Endothelial cell of umbilical vein (primary cell): ENCODE measurements around the gene AKAP8L. TPM values are rescaled to one million over a fixed set of nuclear protein-coding genes. Genes with fewer than 3 reads are reported as not detected.

Experiments
- BruUV-seq: library from RNA; stranded (reverse); fragments of 400-500 nt; replicated peaks from 2 replicates; lab custom pipeline; 2021; lab: Mats Ljungman, UMichigan
- CTCF ChIA-PET: fragments of 300-600, 350-600 bp; sonication (Branson Sonifier 250); formaldehyde crosslinking; loops from one replicate; lab custom pipeline; 2021; ENCODE audit warnings: antibody characterized with exemption, inconsistent platforms; lab: Charles Lee
- POLR2A ChIA-PET: fragments of 300-600, 350-600 bp; sonication (Branson Sonifier 250); formaldehyde crosslinking; loops from one replicate; lab custom pipeline; 2021; ENCODE audit warnings: antibody characterized with exemption, inconsistent platforms; lab: Charles Lee
- DNase-seq: peaks from one replicate; pipeline ENCODE4 v3.0.0-alpha.2; 2011; ENCODE audit warnings: low read depth, low spot score
- FAIRE-seq: peaks from 2 replicates; lab custom pipeline; 2011; peaks lifted over from hg19 to GRCh38; lab: Jason Lieb, UNC
- H2AFZ ChIP-seq: 2 replicates; pipeline ENCODE4 v1.6.0; 2012; ENCODE audit warnings: low read depth, low read length, control low read depth, inconsistent platforms
- H3K27ac ChIP-seq: 2 replicates; pipeline ENCODE4 v1.5.1; 2011; ENCODE audit warnings: low read depth, mild to moderate bottlenecking, control low read depth, low read length, moderate library complexity; ENCODE audit not compliant: insufficient read depth
- H3K27me3 ChIP-seq, 2 experiments: 2 replicates each; pipeline versions ENCODE4 v1.6.0 to v1.6.1; 2011; ENCODE audit warnings: low read length in 2 of 2, mixed read lengths in 1 of 2; ENCODE audit not compliant: control insufficient read depth in 2 of 2, insufficient read depth in 2 of 2
- H3K36me3 ChIP-seq, 2 experiments: 2 replicates in 1 of 2; 3 replicates in 1 of 2; pipeline ENCODE4 v1.5.1; 2011; ENCODE audit warnings: low read length in 2 of 2, mild to moderate bottlenecking in 1 of 2, moderate library complexity in 1 of 2; ENCODE audit not compliant: control insufficient read depth in 2 of 2, insufficient read depth in 2 of 2; ENCODE audit errors: extremely low read depth in 1 of 2
- H3K4me1 ChIP-seq: 3 replicates; pipeline ENCODE4 v1.5.1; 2011; ENCODE audit warnings: mild to moderate bottlenecking, low read length; ENCODE audit not compliant: control insufficient read depth, insufficient read depth; ENCODE audit errors: extremely low read depth
- H3K4me2 ChIP-seq: 2 replicates; pipeline ENCODE4 v1.6.1; 2011; ENCODE audit warnings: low read length, control low read depth, mixed read lengths; ENCODE audit not compliant: insufficient read depth
- H3K4me3 ChIP-seq, 3 experiments: fragments of 200-600 bp in 1 of 3; sonication (generic), shearing (Covaris generic) in 1 of 3; replicated peaks in 1 of 3; 2 replicates each; pipeline ENCODE4 v1.5.1; 2011 to 2016; ENCODE audit warnings: control low read depth in 3 of 3, low read length in 3 of 3, mild to moderate bottlenecking in 2 of 3, inconsistent platforms in 1 of 3, low read depth in 1 of 3, moderate library complexity in 1 of 3; ENCODE audit not compliant: insufficient read depth in 1 of 3
- H3K79me2 ChIP-seq: 2 replicates; pipeline ENCODE4 v1.6.0; 2012; ENCODE audit warnings: low read length, inconsistent platforms; ENCODE audit not compliant: control insufficient read depth, insufficient read depth
- H3K9ac ChIP-seq: replicated peaks from 2 replicates; pipeline ENCODE3; 2011; ENCODE audit warnings: low read length, control low read depth; ENCODE audit not compliant: insufficient read depth; ENCODE audit errors: extremely low read depth
- H3K9me1 ChIP-seq: replicated peaks from 3 replicates; pipeline ENCODE4 v1.6.0; 2011; ENCODE audit warnings: mild to moderate bottlenecking, low read length; ENCODE audit not compliant: control insufficient read depth, insufficient read depth; ENCODE audit errors: extremely low read depth
- H3K9me3 ChIP-seq: replicated peaks from 2 replicates; pipeline ENCODE4 v1.5.1; 2012; ENCODE audit warnings: low read length, inconsistent platforms; ENCODE audit not compliant: control insufficient read depth, insufficient read depth
- H4K20me1 ChIP-seq: replicated peaks from 2 replicates; pipeline ENCODE3; 2011; ENCODE audit warnings: mild to moderate bottlenecking, low read length; ENCODE audit not compliant: control insufficient read depth, insufficient read depth; ENCODE audit errors: extremely low read depth
- EZH2 ChIP-seq: IDR thresholded peaks from 2 replicates; pipeline ENCODE4 v1.6.1; 2012; ENCODE audit warnings: borderline replicate concordance, low read depth, mild to moderate bottlenecking, moderate library complexity, low read length, inconsistent platforms; ENCODE audit not compliant: severe bottlenecking
- FOS ChIP-seq: IDR thresholded peaks from 2 replicates; pipeline ENCODE4 v1.6.1; 2011; ENCODE audit warnings: mild to moderate bottlenecking, low read length, moderate library complexity, borderline replicate concordance; ENCODE audit not compliant: insufficient read depth
- GATA2 ChIP-seq: IDR thresholded peaks from 2 replicates; pipeline ENCODE4 v1.7.0; 2011; ENCODE audit warnings: low read depth, mild to moderate bottlenecking, moderate library complexity, mixed read lengths, low read length; ENCODE audit not compliant: insufficient read length, insufficient read depth
- JUN ChIP-seq: IDR thresholded peaks from 2 replicates; pipeline ENCODE4 v1.6.1; 2011; ENCODE audit warnings: borderline replicate concordance, low read depth; ENCODE audit not compliant: insufficient read length, insufficient read depth
- MYC ChIP-seq: IDR thresholded peaks from one replicate; pipeline ENCODE4 v1.6.1; 2011; ENCODE audit warnings: mild to moderate bottlenecking, low read depth, low read length
- POLR2A ChIP-seq: IDR thresholded peaks from 2 replicates; pipeline ENCODE4 v1.6.1; 2012; ENCODE audit warnings: low read depth, mild to moderate bottlenecking, control low read depth, low read length
- POLR2AphosphoS5 ChIP-seq: IDR thresholded peaks from 2 replicates; pipeline ENCODE4 v1.6.1; 2012; ENCODE audit warnings: low read depth, mild to moderate bottlenecking, control low read depth, low read length, moderate library complexity; ENCODE audit not compliant: insufficient read depth
- dilution Hi-C: fragments of 300-500 bp; cut with MboI; formaldehyde crosslinking; loops from one replicate; pipeline ENCODE4 v1.15.0; 2019; ENCODE audit warnings: low sequenced_read_pairs; ENCODE audit not compliant: extremely low pct_ligation_motif_present
- intact Hi-C: fragments of 100-400 bp; cut with micrococcal nuclease; formaldehyde crosslinking; loops from one replicate; pipeline ENCODE4 v1.10.0; 2022
- polyA plus RNA-seq, 4 experiments: library from polyadenylated mRNA; depleted of rRNA in 3 of 4; stranded (reverse) in 3 of 4; unstranded in 1 of 4; fragments of >200 nt; gene quantifications; 2 replicates each; pipeline versions ENCODE4 v1.2.1 to v1.2.3, GENCODE V29; 2011 to 2012; ENCODE audit warnings: missing spikeins in 1 of 4
- total RNA-seq: library from RNA; stranded (reverse); gene quantifications from 2 replicates; pipeline ENCODE4 v1.2.3, GENCODE V29; 2021
- TF ChIP-seq, protein P1 (sequence below), 2 donors: IDR thresholded peaks; 1 replicate in 1 of 2; 2 replicates in 1 of 2; pipeline ENCODE4 v1.5.1; 2011; ENCODE audit warnings: low read length in 2 of 2, mild to moderate bottlenecking in 2 of 2, moderate library complexity in 2 of 2, control low read depth in 1 of 2, inconsistent platforms in 1 of 2, low read depth in 1 of 2; ENCODE audit not compliant: insufficient read depth in 1 of 2; ENCODE audit errors: extremely low read depth in 1 of 2
- TF ChIP-seq, protein P2 (sequence below): IDR thresholded peaks from 2 replicates; pipeline ENCODE4 v1.6.1; 2011; ENCODE audit not compliant: insufficient read depth, insufficient read length

The AKAP8L gene
- total and polyA plus RNA-seq, 2 donors (not counting 3 experiments of a cell fraction or from before 2014, with no cell fraction given) = 63.9 to 99.6 TPM

DNA sequence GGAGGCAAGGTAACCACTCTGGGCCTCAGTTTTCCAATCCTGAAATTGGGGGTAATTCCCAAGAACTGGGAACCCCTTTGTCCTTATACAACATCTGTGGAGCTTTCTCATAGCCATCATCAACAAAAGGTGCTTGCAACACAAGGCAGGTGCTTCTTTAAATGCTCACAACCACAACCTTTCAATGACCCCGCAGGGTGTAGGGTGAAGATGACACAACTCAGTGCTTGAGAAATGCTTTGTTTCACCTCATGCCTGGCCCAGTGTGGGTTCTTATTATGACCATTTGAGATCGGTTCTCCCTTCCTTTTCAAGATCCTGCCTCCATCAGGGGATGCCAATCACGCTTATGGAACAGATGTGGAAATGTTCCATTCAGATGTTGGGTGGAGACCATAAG lies 22.5 kb upstream of the AKAP8L start:
- ChIA-PET POLR2A (no interaction called here), CTCF (interaction anchor here (1.3 kb wide), 1 partner anchor 114 kb away, joined by 3 read pairs; no protein-coding TSS in a partner anchor)
- no peaks in the 10 kb centered on the region for H3K36me3 ChIP-seq
- H3K9me3 ChIP-seq = no peaks in the 10 kb centered on the region
- H3K9me1 ChIP-seq = no peaks in the 10 kb centered on the region
- H2AFZ ChIP-seq = no peak overlapping the region
- no peak overlapping the region for H3K4me3 ChIP-seq
- H3K27ac ChIP-seq = no peak overlapping the region
- no peaks in the 10 kb centered on the region for H3K4me1 ChIP-seq
- H4K20me1 ChIP-seq = no peaks in the 10 kb centered on the region
- intact Hi-C loops (no loop called here), dilution Hi-C loops (no loop called here)
- H3K79me2 ChIP-seq = no peaks in the 10 kb centered on the region
- TF ChIP-seq JUN (no peak), GATA2 (no peak), POLR2A (no peak), POLR2AphosphoS5 (no peak), EZH2 (no peak), MYC (no peak), FOS (no peak)
- TF ChIP-seq, protein P1, sequence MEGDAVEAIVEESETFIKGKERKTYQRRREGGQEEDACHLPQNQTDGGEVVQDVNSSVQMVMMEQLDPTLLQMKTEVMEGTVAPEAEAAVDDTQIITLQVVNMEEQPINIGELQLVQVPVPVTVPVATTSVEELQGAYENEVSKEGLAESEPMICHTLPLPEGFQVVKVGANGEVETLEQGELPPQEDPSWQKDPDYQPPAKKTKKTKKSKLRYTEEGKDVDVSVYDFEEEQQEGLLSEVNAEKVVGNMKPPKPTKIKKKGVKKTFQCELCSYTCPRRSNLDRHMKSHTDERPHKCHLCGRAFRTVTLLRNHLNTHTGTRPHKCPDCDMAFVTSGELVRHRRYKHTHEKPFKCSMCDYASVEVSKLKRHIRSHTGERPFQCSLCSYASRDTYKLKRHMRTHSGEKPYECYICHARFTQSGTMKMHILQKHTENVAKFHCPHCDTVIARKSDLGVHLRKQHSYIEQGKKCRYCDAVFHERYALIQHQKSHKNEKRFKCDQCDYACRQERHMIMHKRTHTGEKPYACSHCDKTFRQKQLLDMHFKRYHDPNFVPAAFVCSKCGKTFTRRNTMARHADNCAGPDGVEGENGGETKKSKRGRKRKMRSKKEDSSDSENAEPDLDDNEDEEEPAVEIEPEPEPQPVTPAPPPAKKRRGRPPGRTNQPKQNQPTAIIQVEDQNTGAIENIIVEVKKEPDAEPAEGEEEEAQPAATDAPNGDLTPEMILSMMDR (IDR thresholded peaks at IDR 0.05; ENCODE audit: extremely low read depth in 1 of 2, insufficient read depth in 1 of 2, low read depth in 1 of 2, low read length in 2 of 2) = no peak
- TF ChIP-seq, protein P2, sequence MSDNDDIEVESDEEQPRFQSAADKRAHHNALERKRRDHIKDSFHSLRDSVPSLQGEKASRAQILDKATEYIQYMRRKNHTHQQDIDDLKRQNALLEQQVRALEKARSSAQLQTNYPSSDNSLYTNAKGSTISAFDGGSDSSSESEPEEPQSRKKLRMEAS = no peak
- DNase-seq = no peak
- BruUV-seq = no TSS peak
- H3K9ac ChIP-seq = no peak overlapping the region
- FAIRE-seq = no peak
- H3K27me3 ChIP-seq = no peaks in the 10 kb centered on the region
- H3K4me2 ChIP-seq = no peak overlapping the region
